ENCODE results near the gene WSB1. TPM values are rescaled to one million over a fixed set of nuclear protein-coding genes. Genes with fewer than 3 reads are reported as not detected.

WSB1 gene
- total and polyA plus RNA-seq, 9 of the 15 experiments (the other 6 are each of a cell fraction or from before 2014, with no cell fraction given) = 22.8 to 229 (median 81.1) TPM

DNA sequence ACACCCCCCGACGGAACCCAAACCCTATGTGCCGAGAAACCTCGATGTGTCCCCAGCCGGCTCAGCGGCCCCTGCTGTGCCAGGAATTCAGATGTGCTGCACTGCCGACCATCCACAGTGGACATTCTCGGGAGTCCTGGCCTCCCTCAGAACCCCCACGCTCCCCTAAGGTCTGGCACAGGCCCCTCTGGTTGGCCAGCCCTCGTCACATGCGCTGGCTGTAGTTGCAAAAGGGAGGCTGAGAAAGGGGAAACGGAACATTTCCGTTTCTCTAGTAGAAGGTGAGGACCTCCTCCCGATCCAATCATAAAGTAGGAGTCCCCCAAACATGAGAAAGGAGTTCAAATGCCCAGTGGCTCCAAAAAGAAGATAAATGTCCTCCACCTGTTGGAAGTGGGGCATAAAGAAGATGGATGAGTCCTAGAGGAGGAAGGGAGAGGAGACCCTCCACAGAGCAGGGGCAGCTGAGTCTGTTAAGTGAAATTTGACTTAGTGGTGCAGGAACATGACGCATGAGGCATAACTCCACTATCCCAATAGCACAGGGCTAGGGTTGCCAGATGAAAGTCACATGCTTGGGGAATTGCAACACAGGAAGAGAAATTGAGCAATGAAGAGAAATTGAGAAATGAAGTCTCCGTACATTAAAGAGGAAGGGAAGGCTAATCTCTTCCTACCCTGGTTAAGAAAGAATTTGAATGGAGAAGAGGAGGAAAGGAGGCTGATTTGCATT, 49.3 kb upstream of the WSB1 start (continued):
- TF ChIP-seq, protein P1, sequence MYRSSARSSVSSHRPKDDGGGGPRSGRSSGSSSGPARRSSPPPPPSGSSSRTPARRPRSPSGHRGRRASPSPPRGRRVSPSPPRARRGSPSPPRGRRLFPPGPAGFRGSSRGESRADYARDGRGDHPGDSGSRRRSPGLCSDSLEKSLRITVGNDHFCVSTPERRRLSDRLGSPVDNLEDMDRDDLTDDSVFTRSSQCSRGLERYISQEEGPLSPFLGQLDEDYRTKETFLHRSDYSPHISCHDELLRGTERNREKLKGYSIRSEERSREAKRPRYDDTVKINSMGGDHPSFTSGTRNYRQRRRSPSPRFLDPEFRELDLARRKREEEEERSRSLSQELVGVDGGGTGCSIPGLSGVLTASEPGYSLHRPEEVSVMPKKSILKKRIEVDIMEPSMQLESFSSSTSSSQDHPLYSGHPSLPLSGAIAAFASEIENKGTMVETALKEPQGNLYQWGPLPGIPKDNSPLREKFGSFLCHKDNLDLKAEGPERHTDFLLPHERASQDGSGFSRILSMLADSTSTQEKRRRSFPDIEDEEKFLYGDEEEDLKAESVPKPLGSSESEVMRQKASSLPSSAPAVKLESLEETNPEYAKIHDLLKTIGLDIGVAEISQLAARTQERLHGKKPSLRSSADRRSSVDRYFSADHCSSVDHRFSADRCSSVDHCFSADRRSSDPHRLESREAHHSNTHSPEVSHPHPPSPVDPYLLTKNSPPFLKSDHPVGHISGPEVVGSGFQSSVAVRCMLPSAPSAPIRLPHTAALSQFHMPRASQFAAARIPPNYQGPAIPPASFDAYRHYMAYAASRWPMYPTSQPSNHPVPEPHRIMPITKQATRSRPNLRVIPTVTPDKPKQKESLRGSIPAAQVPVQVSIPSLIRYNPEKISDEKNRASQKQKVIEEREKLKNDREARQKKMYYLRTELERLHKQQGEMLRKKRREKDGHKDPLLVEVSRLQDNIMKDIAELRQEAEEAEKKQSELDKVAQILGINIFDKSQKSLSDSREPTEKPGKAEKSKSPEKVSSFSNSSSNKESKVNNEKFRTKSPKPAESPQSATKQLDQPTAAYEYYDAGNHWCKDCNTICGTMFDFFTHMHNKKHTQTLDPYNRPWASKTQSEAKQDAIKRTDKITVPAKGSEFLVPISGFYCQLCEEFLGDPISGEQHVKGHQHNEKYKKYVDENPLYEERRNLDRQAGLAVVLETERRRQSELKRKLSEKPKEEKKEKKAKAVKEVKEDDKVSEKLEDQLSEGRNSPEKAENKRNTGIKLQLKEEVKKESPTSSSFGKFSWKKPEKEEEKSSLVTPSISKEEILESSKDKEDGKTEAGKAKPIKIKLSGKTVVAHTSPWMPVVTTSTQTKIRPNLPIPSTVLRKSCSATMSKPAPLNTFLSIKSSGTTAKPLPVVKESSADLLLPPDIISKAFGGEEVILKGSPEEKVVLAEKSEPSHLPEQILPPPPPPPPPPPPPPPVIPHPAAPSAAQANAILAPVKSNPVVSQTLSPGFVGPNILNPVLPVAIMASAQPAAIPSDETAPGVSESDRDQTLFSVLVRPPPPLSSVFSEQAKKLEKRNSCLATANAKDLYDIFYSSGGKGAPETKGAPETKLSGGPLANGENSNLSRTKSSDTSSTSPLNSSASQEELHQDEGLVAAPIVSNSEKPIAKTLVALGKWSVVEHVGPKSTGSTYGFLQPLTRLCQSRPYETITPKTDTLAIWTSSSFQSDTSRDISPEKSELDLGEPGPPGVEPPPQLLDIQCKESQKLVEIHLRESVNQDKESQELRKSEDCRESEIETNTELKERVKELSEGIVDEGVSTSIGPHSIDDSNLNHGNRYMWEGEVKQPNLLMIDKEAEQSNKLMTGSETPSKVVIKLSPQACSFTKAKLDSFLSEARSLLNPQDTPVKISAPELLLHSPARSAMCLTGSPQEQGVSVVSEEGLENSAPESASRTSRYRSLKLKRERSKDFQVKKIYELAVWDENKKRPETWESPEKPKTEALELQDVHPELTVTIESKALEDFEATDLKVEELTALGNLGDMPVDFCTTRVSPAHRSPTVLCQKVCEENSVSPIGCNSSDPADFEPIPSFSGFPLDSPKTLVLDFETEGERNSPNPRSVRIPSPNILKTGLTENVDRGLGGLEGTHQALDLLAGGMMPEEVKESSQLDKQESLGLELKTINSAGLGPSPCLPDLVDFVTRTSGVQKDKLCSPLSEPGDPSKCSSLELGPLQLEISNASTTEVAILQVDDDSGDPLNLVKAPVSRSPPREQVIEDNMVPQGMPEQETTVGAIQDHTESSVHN (IDR thresholded peaks at IDR 0.05; ENCODE audit: borderline replicate concordance in 1 of 2, low read depth in 1 of 2) = no peak
- TF ChIP-seq ZFX (CRISPR knock-in tag; IDR thresholded peaks at IDR 0.05) (no peak), MECOM (CRISPR knock-in tag; IDR thresholded peaks at IDR 0.05) (no peak), ARID1B (IDR thresholded peaks at IDR 0.05) (no peak), ELK3 (CRISPR knock-in tag; IDR thresholded peaks at IDR 0.05) (no peak), TRIM24 (IDR thresholded peaks at IDR 0.05) (peak; percentile 11 to 31; a peak in 2 of 4 replicates), NFIC (IDR thresholded peaks at IDR 0.05) (no peak), HMG20A (CRISPR knock-in tag; conservative IDR thresholded peaks at IDR 0.05) (no peak), KAT8 (IDR thresholded peaks at IDR 0.05; ENCODE audit: low read depth) (no peak), CEBPB (tag; IDR thresholded peaks at IDR 0.05) (peak; percentile 99), MLLT1 (IDR thresholded peaks at IDR 0.05) (no peak), ZHX1 (conservative IDR thresholded peaks at IDR 0.05; ENCODE audit: low read length) (no peak), PURB (CRISPR knock-in tag; IDR thresholded peaks at IDR 0.05; ENCODE audit: low read depth) (no peak), ZBTB8A (IDR thresholded peaks at IDR 0.05; ENCODE audit: partially characterized antibody) (no peak)
